H1 (cell line): ENCODE measurements around the gene H2BK1. TPM values are rescaled to one million over a fixed set of nuclear protein-coding genes. Genes with fewer than 3 reads are reported as not detected.
A peak's percentile ranks its signal among the peaks of the same experiment; 100 is the strongest.

Experiments used
- CTCF ChIA-PET: fragments of 300-600 bp; sonication (Branson Sonifier 250); formaldehyde crosslinking; loops from one replicate; lab custom pipeline; 2021; ENCODE audit not compliant: partially characterized antibody; lab: Charles Lee
- POLR2A ChIA-PET: fragments of 300-600 bp; sonication (Branson Sonifier 250); formaldehyde crosslinking; loops from one replicate; lab custom pipeline; 2021; ENCODE audit warnings: inconsistent platforms; ENCODE audit not compliant: partially characterized antibody; lab: Charles Lee
- DNase-seq, 2 experiments: peaks; one replicate each; pipeline versions ENCODE4 v3.0.0 to v3.0.0-alpha.2; 2010 to 2022; ENCODE audit warnings: low spot score in 2 of 2, low read depth in 1 of 2, mixed read lengths in 1 of 2
- FAIRE-seq: peaks from 2 replicates; lab custom pipeline; 2011; peaks lifted over from hg19 to GRCh38; lab: Jason Lieb, UNC
- H2AFZ ChIP-seq: 2 replicates; pipeline ENCODE4 v1.8.1; 2012; ENCODE audit warnings: low read length, inconsistent platforms
- H2AK5ac ChIP-seq: 2 replicates; pipeline ENCODE4 v1.6.1; 2013; ENCODE audit warnings: low read depth, low read length
- H2BK120ac ChIP-seq: replicated peaks from 2 replicates; pipeline ENCODE3; 2013; ENCODE audit warnings: low read depth, low read length, inconsistent platforms
- H2BK12ac ChIP-seq: 2 replicates; pipeline ENCODE4 v1.6.1; 2013; ENCODE audit warnings: low read depth, low read length
- H2BK15ac ChIP-seq: 2 replicates; pipeline ENCODE4 v1.6.1; 2013; ENCODE audit warnings: low read length
- H2BK20ac ChIP-seq: 2 replicates; pipeline ENCODE4 v1.6.1; 2013; ENCODE audit warnings: low read length
- H2BK5ac ChIP-seq: 2 replicates; pipeline ENCODE4 v1.6.1; 2013; ENCODE audit warnings: low read depth, low read length
- H3K14ac ChIP-seq: 2 replicates; pipeline ENCODE4 v1.6.1; 2013; ENCODE audit warnings: inconsistent platforms; ENCODE audit not compliant: insufficient read length
- H3K18ac ChIP-seq: 2 replicates; pipeline ENCODE4 v1.6.1; 2013; ENCODE audit warnings: low read length; ENCODE audit errors: extremely low read depth
- H3K23ac ChIP-seq: 2 replicates; pipeline ENCODE4 v1.6.1; 2013; ENCODE audit warnings: inconsistent platforms; ENCODE audit not compliant: insufficient read length
- H3K23me2 ChIP-seq: 2 replicates; pipeline ENCODE4 v1.6.1; 2013; ENCODE audit warnings: low read depth, low read length
- H3K27ac ChIP-seq: 2 replicates; pipeline ENCODE4 v1.6.1; 2011; ENCODE audit warnings: low read depth, low read length, inconsistent platforms
- H3K27me3 ChIP-seq, 4 experiments: replicated peaks in 1 of 4; 1 replicate in 1 of 4; 2 replicates in 3 of 4; pipeline versions ENCODE4 v1.6.1 to v1.8.1; 2011 to 2013; ENCODE audit warnings: low read length in 3 of 4, mild to moderate bottlenecking in 3 of 4, inconsistent platforms in 2 of 4, mixed read lengths in 2 of 4, moderate library complexity in 1 of 4; ENCODE audit not compliant: control insufficient read depth in 3 of 4, insufficient read depth in 3 of 4; ENCODE audit errors: extremely low read depth in 1 of 4
- H3K36me3 ChIP-seq, 4 experiments: 2 replicates each; pipeline versions ENCODE4 v1.6.1 to v1.8.1; 2011 to 2013; ENCODE audit warnings: mild to moderate bottlenecking in 4 of 4, low read length in 3 of 4, moderate library complexity in 2 of 4, control low read depth in 1 of 4, inconsistent platforms in 1 of 4; ENCODE audit not compliant: insufficient read depth in 4 of 4, control insufficient read depth in 2 of 4
- H3K4ac ChIP-seq: replicated peaks from 2 replicates; pipeline ENCODE3; 2013; ENCODE audit warnings: low read length, low read depth, mixed read lengths, inconsistent platforms; ENCODE audit not compliant: insufficient read length
- H3K4me1 ChIP-seq, 4 experiments: replicated peaks in 1 of 4; 1 replicate in 1 of 4; 2 replicates in 3 of 4; pipeline versions ENCODE4 v1.6.1 to v1.8.1; 2011 to 2013; ENCODE audit warnings: low read length in 3 of 4, inconsistent platforms in 2 of 4, mixed read lengths in 1 of 4; ENCODE audit not compliant: insufficient read depth in 4 of 4, control insufficient read depth in 3 of 4
- H3K4me2 ChIP-seq, 2 experiments: 2 replicates each; pipeline versions ENCODE4 v1.6.1 to v1.8.1; 2011 to 2013; ENCODE audit warnings: low read depth in 2 of 2, low read length in 2 of 2, control low read depth in 1 of 2, inconsistent platforms in 1 of 2, mild to moderate bottlenecking in 1 of 2; ENCODE audit not compliant: insufficient read depth in 1 of 2
- H3K4me3 ChIP-seq, 4 experiments: fragments of 200-600, 300-600 bp in 1 of 4; sonication (generic), shearing (Covaris generic), sonication (Bioruptor Twin) in 1 of 4; 2 replicates each; pipeline versions ENCODE4 v1.5.1 to v1.8.1; 2011 to 2016; ENCODE audit warnings: low read length in 4 of 4, low read depth in 3 of 4, control low read depth in 2 of 4, inconsistent platforms in 2 of 4, mild to moderate bottlenecking in 2 of 4, mixed read lengths in 1 of 4, moderate library complexity in 1 of 4; ENCODE audit not compliant: insufficient read depth in 2 of 4; ENCODE audit errors: extremely low read depth in 1 of 4
- H3K56ac ChIP-seq: replicated peaks from 2 replicates; pipeline ENCODE3; 2013; ENCODE audit warnings: low read depth, mild to moderate bottlenecking, mixed read lengths, low read length, inconsistent platforms; ENCODE audit not compliant: insufficient read length
- H3K79me1 ChIP-seq: 2 replicates; pipeline ENCODE4 v1.6.1; 2013; ENCODE audit warnings: low read depth, low read length, control low read depth
- H3K79me2 ChIP-seq, 2 experiments: 2 replicates each; pipeline versions ENCODE4 v1.6.1 to v1.8.1; 2012 to 2013; ENCODE audit warnings: low read length in 2 of 2, mild to moderate bottlenecking in 2 of 2, inconsistent platforms in 1 of 2; ENCODE audit not compliant: insufficient read depth in 2 of 2, control insufficient read depth in 1 of 2
- H3K9ac ChIP-seq, 4 experiments: replicated peaks in 1 of 4; 1 replicate in 1 of 4; 2 replicates in 3 of 4; pipeline versions ENCODE4 v1.6.1 to v1.8.1; 2011 to 2013; ENCODE audit warnings: low read depth in 3 of 4, low read length in 3 of 4, control low read depth in 2 of 4, mild to moderate bottlenecking in 2 of 4, moderate library complexity in 2 of 4, inconsistent platforms in 1 of 4; ENCODE audit errors: extremely low read depth in 1 of 4
- H3K9me3 ChIP-seq, 2 experiments: 2 replicates each; pipeline versions ENCODE4 v1.6.1 to v1.8.1; 2012 to 2013; ENCODE audit warnings: mild to moderate bottlenecking in 2 of 2, moderate library complexity in 2 of 2, control low read depth in 1 of 2, inconsistent platforms in 1 of 2, low read depth in 1 of 2, low read length in 1 of 2, mixed read lengths in 1 of 2; ENCODE audit not compliant: insufficient read depth in 2 of 2
- H4K20me1 ChIP-seq, 2 experiments: replicated peaks in 1 of 2; 2 replicates each; pipeline versions ENCODE3 to v1.8.1; 2011 to 2013; ENCODE audit warnings: inconsistent platforms in 2 of 2, low read length in 2 of 2, mild to moderate bottlenecking in 1 of 2; ENCODE audit not compliant: insufficient read depth in 2 of 2, control insufficient read depth in 1 of 2
- H4K5ac ChIP-seq: 2 replicates; pipeline ENCODE4 v1.6.1; 2013; ENCODE audit warnings: low read length, low read depth, mixed read lengths, inconsistent platforms; ENCODE audit not compliant: insufficient read length
- H4K8ac ChIP-seq: 2 replicates; pipeline ENCODE4 v1.8.0; 2013; ENCODE audit warnings: mild to moderate bottlenecking, moderate library complexity, low read length, inconsistent platforms; ENCODE audit not compliant: insufficient read depth; ENCODE audit errors: extremely low read depth
- H4K91ac ChIP-seq: replicated peaks from 2 replicates; pipeline ENCODE3; 2013; ENCODE audit warnings: low read length, mixed read lengths, inconsistent platforms; ENCODE audit not compliant: insufficient read length
- BACH1 ChIP-seq: IDR thresholded peaks from 2 replicates; pipeline ENCODE4 v1.6.1; 2012; ENCODE audit warnings: low read length, improper control_type of control experiment
- CBX5 ChIP-seq: fragments of 300-800, 300-1000 bp; sonication (generic); IDR thresholded peaks from 2 replicates; pipeline ENCODE4 v1.7.1; 2016; ENCODE audit warnings: antibody characterized with exemption, low read length, low read depth
- CBX8 ChIP-seq: fragments of 300-800, 300-1000 bp; sonication (generic); IDR thresholded peaks from 2 replicates; pipeline ENCODE4 v1.7.1; 2016; ENCODE audit warnings: low read depth, low read length, borderline replicate concordance
- CTCF ChIP-seq, 3 experiments: IDR thresholded peaks; 1 replicate in 2 of 3; 2 replicates in 1 of 3; pipeline versions ENCODE4 v1.5.1 to v1.6.1; 2011; ENCODE audit warnings: low read length in 3 of 3, mild to moderate bottlenecking in 3 of 3, inconsistent platforms in 2 of 3, low read depth in 1 of 3, moderate library complexity in 1 of 3; ENCODE audit not compliant: insufficient read depth in 1 of 3; ENCODE audit errors: control extremely low read depth in 1 of 3
- JUND ChIP-seq: IDR thresholded peaks from 2 replicates; pipeline ENCODE4 v1.6.1; 2011; ENCODE audit warnings: mild to moderate bottlenecking, improper control_type of control experiment, low read length
- NRF1 ChIP-seq: IDR thresholded peaks from 2 replicates; pipeline ENCODE4 v1.6.1; 2011; ENCODE audit warnings: mild to moderate bottlenecking, low read depth, low read length, improper control_type of control experiment
- POLR2A ChIP-seq, 2 experiments: IDR thresholded peaks; 1 replicate in 1 of 2; 2 replicates in 1 of 2; pipeline ENCODE4 v1.6.1; 2011; ENCODE audit warnings: low read depth in 2 of 2, low read length in 2 of 2, mild to moderate bottlenecking in 2 of 2; ENCODE audit errors: control extremely low read depth in 1 of 2
- POLR2AphosphoS5 ChIP-seq: IDR thresholded peaks from 2 replicates; pipeline ENCODE4 v1.6.1; 2011; ENCODE audit warnings: low read depth, low read length
- TEAD4 ChIP-seq: IDR thresholded peaks from 2 replicates; pipeline ENCODE4 v1.6.1; 2012; ENCODE audit warnings: low read depth, low read length, inconsistent platforms, mixed read lengths
- WGBS, 2 experiments: shearing (Covaris generic) in 1 of 2; methylation state at CpG; one replicate each; pipeline versions ENCODE4 v1.1.6 to v1.1.7; 2013 to 2015; ENCODE audit warnings: low lambda C conversion rate in 2 of 2, mixed read lengths in 2 of 2, inconsistent platforms in 1 of 2, low coverage in 1 of 2, missing lambda C conversion rate in 1 of 2; ENCODE audit not compliant: insufficient replicate concordance in 2 of 2, insufficient coverage in 1 of 2, insufficient read length in 1 of 2; ENCODE audit errors: extremely low coverage in 1 of 2, missing lambda C conversion rate in 1 of 2; 5-methylcytosine and 5-hydroxymethylcytosine counted together
- polyA plus RNA-seq, 7 experiments: library from polyadenylated mRNA; depleted of rRNA in 3 of 7; stranded (reverse) in 5 of 7; unstranded in 2 of 7; fragments of >200 nt in 5 of 7; fragments of 200-250 nt in 2 of 7; gene quantifications; 1 replicate in 5 of 7; 2 replicates in 1 of 7; 4 replicates in 1 of 7; pipeline versions ENCODE4 v1.2.1 to v1.2.3, GENCODE V29; 2011 to 2013; ENCODE audit warnings: missing spikeins in 2 of 7, mixed read lengths in 2 of 7
- total RNA-seq: library from RNA; stranded (reverse); fragmentation: NEBNext Ultra II Directional; extraction: Animal tissue kit (Norgen Biotek cat#: 25700); gene quantifications from 2 replicates; pipeline ENCODE4 v1.2.1, GENCODE V29; 2021

The H2BK1 gene
- total and polyA plus RNA-seq, 2 of the 8 experiments (the other 6 are each of a cell fraction or from before 2014, with no cell fraction given): not detected

GRCh38 chr7:151172273-151173141 is 37.8 kb downstream of the H2BK1 start:
- WGBS, 2 experiments: 34% methylated on average over 42 of the region's 42 CpGs; no CpG with 5 or more reads in 1 of the 2 experiments
- Histone ChIP-seq H3K79me1 (no peaks in the 10 kb centered on the region), H3K23me2 (no peaks in the 10 kb centered on the region; the same call in 1 of the 2 replicates), H4K8ac (no peak overlapping the region), H3K27me3 (peaks cover 24 to 67% (median 55%) of the 10 kb centered on the region in 4 experiments), H3K4me3 (no peak overlapping the region), H3K9me3 (peaks cover 1 to 14% of the 10 kb centered on the region in 2 experiments; a peak in 2 of 4 replicates), H3K4ac (no peak overlapping the region), H2BK15ac (no peak overlapping the region), H3K36me3 (peaks cover 0 to 6% (median 0%) of the 10 kb centered on the region in 4 experiments; a peak in 1 of 8 replicates), H2BK20ac (no peak overlapping the region), H3K4me2 (no peak overlapping the region), H3K23ac (no peak overlapping the region), H3K9ac (no peak overlapping the region), H4K20me1 (no peaks in the 10 kb centered on the region), H2BK12ac (no peak overlapping the region), H3K4me1 (no peaks in the 10 kb centered on the region; a peak in 1 of 7 replicates), H2AFZ (no peak overlapping the region), H3K18ac (no peak overlapping the region), H2BK5ac (no peak overlapping the region), H3K27ac (no peak overlapping the region), H3K79me2 (no peaks in the 10 kb centered on the region), H3K14ac (no peak overlapping the region), H4K91ac (no peak overlapping the region), H3K56ac (no peak overlapping the region), H2AK5ac (no peak overlapping the region), H2BK120ac (no peak overlapping the region), H4K5ac (no peak overlapping the region)
- DNase-seq (peak in 1 of 2 experiments; percentile 93), FAIRE-seq (peak; percentile 24)
- ChIA-PET POLR2A (no interaction called here), CTCF (interaction anchor here (0.6 to 7.4 kb wide), 24 partner anchors 8 to 163 kb away, joined by 3 to 52 read pairs (median 4); partner anchors contain the start of gene CHPF2)
- TF ChIP-seq POLR2A (IDR thresholded peaks at IDR 0.05; ENCODE audit: control extremely low read depth in 1 of 2, low read depth in 2 of 2, low read length in 2 of 2) (no peak), JUND (no peak), TEAD4 (peak; percentile 74), BACH1 (no peak), POLR2AphosphoS5 (no peak), CBX5 (no peak), NRF1 (no peak), CTCF (IDR thresholded peaks at IDR 0.05; ENCODE audit: control extremely low read depth in 1 of 3, insufficient read depth in 1 of 3, low read depth in 1 of 3, low read length in 3 of 3) (peak in 2 of 3 experiments; percentile 100; a peak in 3 of 4 replicates), CBX8 (no peak)
